SK-N-SH (cell line): ENCODE results near the gene TSPYL1. TPM values are rescaled to one million over a fixed set of nuclear protein-coding genes. Genes with fewer than 3 reads are reported as not detected.

ENCODE experiments used
- CTCF ChIA-PET: fragments of 300-600, 350-600 bp; formaldehyde crosslinking; extraction: SDS; loops from one replicate; lab custom pipeline; 2021; lab: Yijun Ruan, JAX
- POLR2A ChIA-PET: fragments of 350-600 bp; sonication (Branson Sonifier 250); formaldehyde crosslinking; extraction: SDS; loops from one replicate; lab custom pipeline; 2020; ENCODE audit warnings: antibody characterized with exemption, inconsistent platforms; lab: Yijun Ruan, JAX
- DNase-seq: peaks from one replicate; pipeline ENCODE4 v3.0.0; 2012
- H2AFZ ChIP-seq: fragments of 200-600 bp; sonication (generic); 2 replicates; pipeline ENCODE4 v1.8.1; 2016; ENCODE audit warnings: antibody characterized with exemption, mild to moderate bottlenecking, low read depth
- H3F3A ChIP-seq: fragments of 200-600 bp; sonication (generic); replicated peaks from 2 replicates; pipeline ENCODE3; 2016; ENCODE audit warnings: antibody characterized with exemption, mild to moderate bottlenecking; ENCODE audit not compliant: insufficient read depth
- H3K27ac ChIP-seq, 2 experiments: fragments of 200-500 bp in 1 of 2; fragments of 200-600 bp in 1 of 2; sonication (Bioruptor generic) in 1 of 2; sonication (generic), shearing (Covaris generic) in 1 of 2; 2 replicates each; pipeline versions ENCODE4 v1.5.1 to v1.6.1; 2014 to 2016; ENCODE audit warnings: low read depth in 2 of 2, inconsistent platforms in 1 of 2, low read length in 1 of 2, mild to moderate bottlenecking in 1 of 2, mixed read lengths in 1 of 2
- H3K27me3 ChIP-seq: fragments of 200-600 bp; sonication (generic), shearing (Covaris generic); 2 replicates; pipeline ENCODE4 v1.6.1; 2016; ENCODE audit warnings: mixed run types; ENCODE audit not compliant: insufficient read depth
- H3K36me3 ChIP-seq, 2 experiments: fragments of 200-500 bp in 1 of 2; fragments of 200-600 bp in 1 of 2; sonication (Bioruptor generic) in 1 of 2; sonication (generic) in 1 of 2; replicated peaks in 1 of 2; 2 replicates each; pipeline versions ENCODE3 to v1.5.1; 2014 to 2016; ENCODE audit warnings: low read length in 1 of 2, mild to moderate bottlenecking in 1 of 2; ENCODE audit not compliant: insufficient read depth in 2 of 2, control insufficient read depth in 1 of 2
- H3K4me1 ChIP-seq, 2 experiments: fragments of 200-500 bp in 1 of 2; fragments of 200-600 bp in 1 of 2; sonication (Bioruptor generic) in 1 of 2; sonication (generic), shearing (Covaris generic) in 1 of 2; 2 replicates each; pipeline versions ENCODE4 v1.5.1 to v1.6.1; 2014 to 2016; ENCODE audit warnings: low read depth in 1 of 2, low read length in 1 of 2, mixed run types in 1 of 2; ENCODE audit not compliant: insufficient read depth in 2 of 2, control insufficient read depth in 1 of 2
- H3K4me2 ChIP-seq: fragments of 200-600 bp; sonication (generic), shearing (Covaris generic); 2 replicates; pipeline ENCODE4 v1.6.1; 2017; ENCODE audit warnings: mixed run types
- H3K4me3 ChIP-seq, 2 experiments: fragments of 200-500 bp in 1 of 2; fragments of 200-600 bp in 1 of 2; sonication (Bioruptor generic) in 1 of 2; sonication (generic), shearing (Covaris generic) in 1 of 2; 2 replicates each; pipeline versions ENCODE4 v1.5.1 to v1.8.1; 2014 to 2016; ENCODE audit warnings: low read depth in 2 of 2, inconsistent platforms in 1 of 2, low read length in 1 of 2, mild to moderate bottlenecking in 1 of 2, mixed read lengths in 1 of 2, moderate library complexity in 1 of 2
- H3K79me2 ChIP-seq: fragments of 200-600 bp; sonication (generic); 2 replicates; pipeline ENCODE4 v1.8.1; 2017; ENCODE audit warnings: mild to moderate bottlenecking; ENCODE audit not compliant: insufficient read depth
- H3K9ac ChIP-seq: fragments of 200-600 bp; sonication (generic); 2 replicates; pipeline ENCODE4 v1.6.1; 2017; ENCODE audit warnings: mixed run types
- H3K9me2 ChIP-seq: fragments of 200-600 bp; sonication (generic); 2 replicates; pipeline ENCODE4 v1.6.1; 2017; ENCODE audit warnings: mixed run types
- H3K9me3 ChIP-seq: fragments of 200-600 bp; sonication (generic); 2 replicates; pipeline ENCODE4 v1.6.1; 2017; ENCODE audit warnings: mixed run types, mild to moderate bottlenecking, moderate library complexity
- H4K20me1 ChIP-seq: fragments of 200-600 bp; sonication (generic); 2 replicates; pipeline ENCODE4 v1.6.1; 2017; ENCODE audit warnings: mild to moderate bottlenecking, mixed run types; ENCODE audit not compliant: insufficient read depth
- EP300 ChIP-seq, 2 experiments: IDR thresholded peaks; 2 replicates each; pipeline versions ENCODE4 v1.4.0 to v1.6.1; 2012; ENCODE audit warnings: borderline replicate concordance in 1 of 2, low read depth in 1 of 2, low read length in 1 of 2
- FOSL2 ChIP-seq: IDR thresholded peaks from 2 replicates; pipeline ENCODE4 v1.4.0; 2012; ENCODE audit warnings: low read depth, mild to moderate bottlenecking, moderate library complexity, borderline replicate concordance
- GABPA ChIP-seq: IDR thresholded peaks from 2 replicates; pipeline ENCODE4 v1.4.0; 2012; ENCODE audit warnings: low read depth, mild to moderate bottlenecking
- GATA2 ChIP-seq: sonication (generic); formaldehyde crosslinking; IDR thresholded peaks from 2 replicates; pipeline ENCODE4 v1.5.0; 2020; ENCODE audit warnings: mild to moderate bottlenecking, missing genetic modification reagents
- IRF3 ChIP-seq: fragments of 150-350 bp; IDR thresholded peaks from 2 replicates; pipeline ENCODE4 v1.6.1; 2016; ENCODE audit warnings: mild to moderate bottlenecking, low read depth, low read length
- JUND ChIP-seq: IDR thresholded peaks from 2 replicates; pipeline ENCODE4 v1.4.0; 2012
- MAX ChIP-seq: IDR thresholded peaks from 2 replicates; pipeline ENCODE4 v1.4.0; 2012; ENCODE audit warnings: low read depth
- NFIC ChIP-seq: IDR thresholded peaks from 2 replicates; pipeline ENCODE4 v1.4.0; 2012; ENCODE audit warnings: borderline replicate concordance
- NRF1 ChIP-seq: IDR thresholded peaks from 2 replicates; pipeline ENCODE4 v1.6.1; 2012; ENCODE audit warnings: low read depth, mild to moderate bottlenecking, low read length
- RFX5 ChIP-seq: IDR thresholded peaks from 2 replicates; pipeline ENCODE4 v1.6.1; 2012; ENCODE audit warnings: mild to moderate bottlenecking, improper control_type of control experiment, low read length
- TAF1 ChIP-seq: IDR thresholded peaks from 2 replicates; pipeline ENCODE4 v1.6.1; 2012; ENCODE audit warnings: low read depth, mild to moderate bottlenecking, low read length, moderate library complexity, borderline replicate concordance
- TEAD4 ChIP-seq: IDR thresholded peaks from 2 replicates; pipeline ENCODE4 v1.4.0; 2012; ENCODE audit warnings: mild to moderate bottlenecking, borderline replicate concordance; ENCODE audit not compliant: insufficient read depth
- USF2 ChIP-seq: fragments of 150-350 bp; IDR thresholded peaks from 2 replicates; pipeline ENCODE4 v1.6.1; 2017; ENCODE audit warnings: antibody characterized with exemption, low read length, low read depth, borderline replicate concordance
- YY1 ChIP-seq: IDR thresholded peaks from 2 replicates; pipeline ENCODE4 v1.4.0; 2012; ENCODE audit warnings: low read depth, mild to moderate bottlenecking
- WGBS: methylation state at CpG from one replicate; pipeline ENCODE4 v1.1.6; 2017; ENCODE audit warnings: low lambda C conversion rate; 5-methylcytosine and 5-hydroxymethylcytosine counted together
- polyA plus RNA-seq, 3 experiments: library from polyadenylated mRNA; depleted of rRNA; stranded (reverse); fragments of >200 nt; gene quantifications; 2 replicates each; pipeline ENCODE4 v1.2.3, GENCODE V29; 2012

Gene TSPYL1
- polyA plus RNA-seq, 1 of the 3 experiments (the other 2 are of a cell fraction) = 27.9 TPM

- H4K20me1 ChIP-seq = no peaks in the 10 kb centered on the region
- H3K79me2 ChIP-seq = no peaks in the 10 kb centered on the region
- H3K27ac ChIP-seq = no peak overlapping the region
- CTCF ChIA-PET = interaction anchor here (0.8 to 1.3 kb wide), 2 partner anchors 17 to 257 kb away, joined by 3 to 4 read pairs; no protein-coding TSS in a partner anchor
- no peak overlapping the region for H3K4me2 ChIP-seq
- H2AFZ ChIP-seq = no peak overlapping the region
- H3K4me1 ChIP-seq = no peaks in the 10 kb centered on the region; a peak in 1 of 4 replicates
- no peaks in the 10 kb centered on the region for H3K9me2 ChIP-seq
- no peak for DNase-seq
- POLR2A ChIA-PET = no interaction called here
- no peaks in the 10 kb centered on the region for H3K27me3 ChIP-seq
- no peak overlapping the region for H3K9ac ChIP-seq
- no peak for TF ChIP-seq JUND
- no peak for TF ChIP-seq YY1
- TF ChIP-seq USF2 = no peak
- TF ChIP-seq IRF3 = no peak
- no peak for TF ChIP-seq NFIC
- TF ChIP-seq EP300 (IDR thresholded peaks at IDR 0.05; ENCODE audit: borderline replicate concordance in 1 of 2, low read depth in 1 of 2, low read length in 1 of 2) = no peak
- TF ChIP-seq TEAD4 = no peak
- TF ChIP-seq MAX = no peak
- TF ChIP-seq RFX5 = no peak
- TF ChIP-seq, all 33 proteins: peak for 0
- no peaks in the 10 kb centered on the region for H3K36me3 ChIP-seq
- H3F3A ChIP-seq = no peaks in the 10 kb centered on the region
- H3K4me3 ChIP-seq = no peak overlapping the region
- no peaks in the 10 kb centered on the region for H3K9me3 ChIP-seq
Observed at GRCh38 chr6:116304538-116305097, 24.9 kb upstream of the TSPYL1 start.

GRCh38 chr6:116301104-116301503 is 21.4 kb upstream of the TSPYL1 start:
- no peak overlapping the region for H3K4me2 ChIP-seq
- CTCF ChIA-PET = interaction anchor here (1.1 kb wide), 1 partner anchor 13 kb away, joined by 5 read pairs; no protein-coding TSS in a partner anchor
- no peaks in the 10 kb centered on the region for H3K79me2 ChIP-seq
- TF ChIP-seq FOSL2 (no peak), GABPA (no peak), MAX (no peak), NRF1 (no peak), NFIC (no peak), GATA2 (CRISPR knock-in tag) (no peak), TAF1 (no peak)
- H3K27me3 ChIP-seq = no peaks in the 10 kb centered on the region
- no peaks in the 10 kb centered on the region for H3F3A ChIP-seq
- no peaks in the 10 kb centered on the region for H3K9me2 ChIP-seq
- no peaks in the 10 kb centered on the region; a peak in 1 of 4 replicates for H3K4me1 ChIP-seq
- no peaks in the 10 kb centered on the region for H4K20me1 ChIP-seq
- H3K27ac ChIP-seq = no peak overlapping the region
- H3K36me3 ChIP-seq = no peaks in the 10 kb centered on the region
- H3K9ac ChIP-seq = no peak overlapping the region
- 71% methylated on average over 3 of the region's 3 CpGs for WGBS
- no peak overlapping the region for H3K4me3 ChIP-seq
- H3K9me3 ChIP-seq = no peaks in the 10 kb centered on the region
- no peak overlapping the region for H2AFZ ChIP-seq
- POLR2A ChIA-PET = no interaction called here
- DNase-seq = no peak
